GM04503 (cell line): ENCODE results near the gene NANOS2.
"Not testable (repeated sequence)": the region's sequence is repeated elsewhere in the genome, so short reads cannot be mapped to it uniquely, and the experiment has no call there.

ENCODE experiments used
- DNase-seq: peaks from one replicate; pipeline ENCODE4 v3.0.0-alpha.2; 2012; ENCODE audit warnings: low read depth

Gene NANOS2

GRCh38 chr19:45927565-45928261 is 13.1 kb upstream of the NANOS2 start:
- DNase-seq = no peak

- no peak for DNase-seq
These were observed 10.4 kb upstream of the NANOS2 start for GRCh38 chr19:45924891-45925447.

- no peak for DNase-seq
These were observed 7.7 kb upstream of the NANOS2 start for GRCh38 chr19:45922281-45922680.

GRCh38 chr19:45920458-45920857 is 5.9 kb upstream of the NANOS2 start:
- no peak for DNase-seq

DNA sequence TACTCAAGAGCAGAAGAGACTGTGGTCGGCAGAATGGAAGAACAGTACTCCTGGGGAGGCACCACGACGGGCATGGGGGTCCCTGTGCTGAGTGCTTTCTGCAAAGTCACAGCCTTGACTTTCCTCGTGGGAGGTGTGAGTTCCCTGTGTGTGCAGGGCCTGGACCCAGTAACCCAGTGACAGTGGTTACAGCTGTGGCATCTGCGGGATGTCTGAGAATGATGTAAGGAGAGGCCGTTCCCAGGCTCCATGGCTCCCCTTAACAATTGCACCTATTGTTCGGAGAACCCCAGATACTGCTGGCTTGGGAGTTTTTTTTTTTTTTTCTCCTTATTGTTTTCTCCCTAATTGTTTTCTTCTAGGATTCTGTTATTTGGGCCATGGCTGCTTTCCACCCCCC is 5.1 kb upstream of the NANOS2 start:
- no peak for DNase-seq

DNA sequence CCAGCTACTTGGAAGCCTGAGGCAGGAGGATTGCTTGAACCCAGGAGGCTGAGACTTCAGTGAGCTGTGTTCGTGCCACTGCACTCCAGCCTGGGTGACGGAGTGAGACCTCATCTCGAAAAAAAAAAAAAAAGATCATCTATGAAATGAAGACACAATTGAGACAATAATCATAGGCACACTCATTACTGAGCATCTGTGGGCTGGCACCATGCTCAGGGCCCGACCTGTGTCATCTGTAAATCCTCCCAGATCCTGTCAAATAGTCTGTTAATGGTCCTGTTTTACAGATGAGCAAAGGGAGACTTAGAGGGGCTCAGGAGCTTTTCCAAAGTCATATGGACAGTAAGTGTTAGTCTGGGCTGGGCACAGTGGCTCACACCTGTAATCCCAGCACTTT is 4.1 kb upstream of the NANOS2 start:
- DNase-seq = no peak

DNA sequence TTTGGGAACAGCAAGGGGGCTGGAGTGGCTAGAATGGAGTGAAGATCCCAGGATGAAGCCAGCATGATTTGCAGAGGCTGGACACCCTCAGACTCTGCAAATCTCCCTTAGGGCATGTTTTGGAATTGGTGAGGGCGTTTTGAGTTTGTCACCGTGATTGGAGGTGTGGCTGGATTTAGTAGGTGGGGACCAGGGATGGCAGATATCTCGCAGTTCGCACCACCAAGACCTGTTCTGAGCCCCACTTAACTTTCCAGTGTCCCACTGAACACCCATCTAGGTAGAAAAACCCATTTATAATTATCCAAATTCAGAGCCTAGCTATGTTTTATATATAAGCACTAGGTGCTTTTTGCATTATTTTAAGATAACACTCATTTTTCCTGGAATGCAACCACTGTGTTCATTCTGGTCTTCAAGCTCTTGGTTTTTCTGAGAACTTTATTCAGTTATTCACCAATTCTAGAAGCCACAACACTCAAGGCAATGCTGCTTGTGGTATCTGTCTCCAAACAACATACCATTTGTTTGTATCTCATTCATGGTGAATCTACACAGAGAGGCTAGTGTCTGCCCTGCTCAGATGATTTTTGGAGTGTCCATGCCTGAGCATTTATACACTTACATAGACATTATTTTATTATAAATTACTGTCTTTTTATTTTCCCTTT is 3.0 kb upstream of the NANOS2 start:
- DNase-seq = no peak

DNA sequence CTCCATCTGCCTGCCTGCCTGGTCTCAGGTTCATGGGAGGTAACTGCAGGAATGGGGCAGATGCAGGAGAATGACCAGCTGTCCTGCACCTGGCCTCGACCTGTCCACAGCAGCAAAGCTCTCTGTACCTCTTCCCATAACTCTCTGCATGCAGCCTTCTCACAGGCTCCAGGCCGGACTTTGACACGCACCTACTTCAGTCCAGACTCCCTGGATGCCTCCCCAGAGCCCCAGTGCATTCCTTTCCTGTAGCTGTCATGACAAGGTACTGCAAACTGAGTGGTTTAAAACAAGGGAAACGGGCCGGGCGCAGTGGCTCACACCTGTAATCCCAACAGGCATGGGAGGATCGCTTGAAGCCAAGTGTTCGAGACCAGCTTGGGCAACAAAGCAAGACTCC is 3.3 kb downstream of the NANOS2 start:
- DNase-seq = no peak

DNA sequence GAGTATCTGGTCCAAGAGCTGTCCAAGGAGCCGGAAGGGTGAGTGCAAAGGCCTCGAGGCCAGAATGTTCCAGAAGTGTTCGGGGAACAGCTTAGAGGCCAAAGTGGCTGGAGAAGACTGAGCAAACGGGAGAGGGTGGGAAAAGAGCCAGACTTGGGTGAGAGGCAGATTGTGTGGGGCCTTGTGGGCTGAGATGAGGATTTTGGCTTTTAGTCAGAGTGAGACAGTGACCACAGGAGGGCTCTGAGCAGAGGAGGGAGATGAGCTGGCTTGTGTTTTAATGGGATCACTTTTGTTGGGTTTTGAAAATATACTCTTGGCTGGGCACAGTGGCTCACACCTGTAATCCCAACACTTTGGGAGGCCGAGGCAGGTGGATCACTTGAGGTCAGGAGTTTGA is 5.6 kb downstream of the NANOS2 start:
- no peak for DNase-seq

- DNase-seq = no peak
These were observed 8.4 kb downstream of the NANOS2 start for GRCh38 chr19:45906221-45906620.

DNA sequence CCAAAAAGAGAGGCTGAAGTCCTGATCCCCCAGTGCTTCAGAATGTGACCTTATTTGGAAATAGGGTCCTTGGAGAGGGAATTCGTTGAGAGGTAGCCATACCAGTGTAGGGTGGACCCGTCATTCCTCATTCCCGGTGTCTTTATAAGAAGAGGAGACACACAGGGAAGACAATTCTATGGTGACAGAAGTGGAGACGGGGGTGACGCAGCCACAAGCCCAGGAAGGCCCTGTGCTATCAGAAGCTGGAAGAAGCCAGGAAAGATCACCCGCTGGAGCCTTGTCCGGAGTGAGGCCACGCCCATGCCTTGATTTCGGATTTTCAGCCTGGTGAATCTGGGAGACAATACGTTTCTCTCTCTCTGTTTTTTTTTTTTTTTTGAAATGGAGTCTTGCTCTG is 9.6 kb downstream of the NANOS2 start:
- no peak for DNase-seq

DNA sequence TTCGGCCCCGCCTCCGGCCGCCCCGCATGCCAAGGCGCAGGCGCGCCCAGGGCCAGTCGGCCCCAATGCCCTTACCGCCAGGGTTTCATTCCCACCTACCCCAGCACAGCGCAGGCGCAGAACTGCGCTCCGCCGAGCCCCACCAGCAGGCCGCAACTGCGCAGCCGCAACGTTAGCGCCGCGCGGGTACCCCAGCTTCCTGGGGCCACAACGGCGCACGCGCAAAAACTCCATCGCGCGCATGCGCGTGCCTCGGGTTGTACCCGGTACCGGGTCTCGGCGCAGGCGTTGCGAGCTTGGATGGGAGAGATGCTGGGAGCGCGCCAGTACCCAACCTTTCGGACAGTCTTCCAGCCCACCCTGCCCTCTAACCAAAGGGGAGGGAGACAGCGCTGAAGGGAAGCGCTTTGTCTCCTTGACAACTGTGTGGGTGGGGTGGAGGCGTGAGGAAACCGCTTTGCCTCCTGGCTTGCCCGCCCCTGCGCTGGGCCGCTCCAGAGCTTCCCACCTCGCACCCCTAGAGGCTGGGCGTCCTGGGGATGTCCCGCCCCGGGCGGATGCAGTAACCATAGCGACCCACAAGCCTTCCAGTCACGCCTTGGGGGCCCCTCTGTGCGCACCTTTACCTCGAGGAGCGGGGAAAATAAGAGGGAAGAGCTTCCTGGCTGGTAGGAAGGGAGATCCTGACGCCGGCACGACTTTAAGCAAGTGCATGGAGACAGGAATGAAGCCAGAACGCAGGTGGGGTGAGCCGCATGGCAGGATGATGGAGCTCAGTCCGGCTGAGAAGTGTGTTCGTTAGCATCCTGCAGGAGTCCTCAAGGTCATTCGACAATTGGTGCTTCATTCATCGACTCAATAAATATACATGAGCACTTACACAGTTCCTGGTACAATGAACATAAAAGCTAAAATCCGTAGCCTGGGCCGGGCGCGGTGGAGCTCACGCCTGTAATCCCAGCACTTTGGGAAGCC is 11.6 kb downstream of the NANOS2 start:
- peak; percentile 71 for DNase-seq

- no peak for DNase-seq
These were observed 12.5 kb downstream of the NANOS2 start, which contains the start of gene MYPOP for GRCh38 chr19:45901912-45902650. Gene MYPOP, minus strand, starts transcription at chr19:45902613. Its CDS starts 840 bp downstream, at chr19:45901773.

- no peak for DNase-seq
These were observed 13.1 kb downstream of the NANOS2 start for GRCh38 chr19:45901432-45901911.

DNA sequence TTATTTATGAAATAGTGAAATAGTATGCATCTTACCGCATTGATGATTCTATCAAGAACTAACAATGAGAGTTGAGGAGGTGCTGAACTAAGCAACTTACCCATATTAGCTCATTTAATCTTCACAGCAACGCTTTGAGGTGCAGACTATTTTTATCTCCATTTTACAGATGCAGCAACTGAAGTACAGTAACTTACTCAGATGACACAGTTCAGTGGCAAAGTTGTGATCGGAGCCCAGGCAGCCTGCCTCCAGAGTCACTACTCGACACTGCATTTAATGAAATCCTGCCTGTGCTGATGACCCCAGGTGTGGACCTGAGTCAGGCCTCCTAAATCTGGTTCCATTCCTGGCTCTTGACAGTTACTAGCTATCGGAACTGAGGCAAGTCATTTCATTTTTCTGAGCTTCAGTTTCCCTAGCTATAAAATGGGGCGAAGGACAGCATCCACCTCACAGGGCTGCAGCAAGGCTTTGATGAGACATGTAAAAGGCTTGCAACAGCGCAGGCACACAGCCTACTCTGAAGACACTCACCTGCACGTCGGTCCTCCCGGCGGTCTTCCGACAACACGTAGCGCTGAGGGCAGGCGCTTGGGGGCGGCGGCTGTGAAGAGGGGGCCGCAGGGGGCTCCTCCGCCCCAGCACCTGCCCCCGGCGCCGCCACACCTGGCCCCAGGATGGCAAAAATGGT is 13.7 kb downstream of the NANOS2 start:
- DNase-seq = no peak

- DNase-seq = no peak
These were observed 14.5 kb downstream of the NANOS2 start for GRCh38 chr19:45899919-45900589.

DNA sequence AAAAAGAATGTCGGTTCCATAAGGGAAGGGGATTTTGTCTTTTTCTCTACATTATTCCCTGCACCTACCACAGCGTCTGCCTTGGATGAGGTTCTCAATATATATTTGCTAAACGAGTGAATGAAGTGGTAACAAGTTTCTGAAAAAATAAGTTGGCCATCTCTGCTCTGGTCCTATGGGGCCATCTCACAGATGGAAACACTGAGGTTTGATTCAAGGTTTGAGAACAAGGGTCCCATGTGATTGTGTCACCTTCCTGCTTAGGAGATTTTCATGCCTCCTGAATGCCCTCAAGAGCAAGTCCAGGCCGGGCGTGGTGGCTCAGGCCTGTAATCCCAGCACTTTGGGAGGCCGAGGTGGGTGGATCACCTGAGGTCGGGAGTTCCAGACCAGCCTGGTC is 15.3 kb downstream of the NANOS2 start:
- DNase-seq = no peak

- no peak for DNase-seq
These were observed 17.2 kb downstream of the NANOS2 start for GRCh38 chr19:45897261-45897812.

- DNase-seq = not testable (repeated sequence)
These were observed 18.5 kb downstream of the NANOS2 start for GRCh38 chr19:45895983-45896599.
